ENCODE results near the gene GLI3. TPM values are rescaled to one million over a fixed set of nuclear protein-coding genes. Genes with fewer than 3 reads are reported as not detected.

Gene GLI3
- total RNA-seq, 2 donors from 2014 or later: 9.2 to 14.7 TPM

DNA sequence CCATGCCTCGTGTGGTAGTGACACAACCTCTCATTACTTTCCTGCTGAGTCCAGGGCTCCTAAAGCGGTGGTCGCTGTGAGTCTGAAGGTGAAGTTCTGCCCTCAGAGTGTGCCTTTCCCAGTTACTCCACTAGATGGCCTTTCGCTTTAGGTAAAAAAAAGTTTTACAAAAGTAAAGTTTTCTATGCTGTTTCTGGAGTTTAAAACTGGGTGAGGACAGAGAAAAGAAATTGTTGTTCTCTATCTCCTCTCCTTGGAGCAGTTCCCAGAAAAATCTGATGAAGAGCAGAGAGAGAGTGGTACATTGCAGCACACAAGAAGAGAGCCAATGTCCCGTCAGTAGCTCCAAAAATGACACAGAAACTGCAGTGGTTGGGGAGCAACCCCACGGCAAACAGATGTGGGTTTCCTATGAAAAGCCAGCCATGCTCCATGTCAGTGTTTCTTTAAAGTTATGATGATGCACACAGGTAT is 257.1 kb downstream of the GLI3 start:
- Histone ChIP-seq H3K9me3 (no peaks in the 10 kb centered on the region), H3K4me3 (no peak overlapping the region), H3K36me3 (no peaks in the 10 kb centered on the region), H3K27me3 (replicated peaks; ENCODE audit: insufficient read depth) (peaks cover 2% of the 10 kb centered on the region), H3K4me1 (replicated peaks) (no peaks in the 10 kb centered on the region), H3K27ac (no peak overlapping the region)
- WGBS: 24% methylated on average over 6 of the region's 6 CpGs
- no peak for TF ChIP-seq POLR2AphosphoS5 (IDR thresholded peaks at IDR 0.05)
- TF ChIP-seq POLR2A (IDR thresholded peaks at IDR 0.05): no peak
- peak in 3 of 4 experiments; percentile 47 to 69 (median 58) for TF ChIP-seq CTCF (IDR thresholded peaks at IDR 0.05)
- intact Hi-C loops (cut with DNase I): loop anchor here (5.0 to 10.0 kb wide), 4 partner anchors 38 to 712 kb away; partner anchors contain the start of gene GLI3
- DNase-seq (ENCODE audit: low spot score): no peak

- Histone ChIP-seq H3K9me3 (no peaks in the 10 kb centered on the region), H3K4me1 (replicated peaks) (no peaks in the 10 kb centered on the region), H3K27ac (no peak overlapping the region), H3K36me3 (no peaks in the 10 kb centered on the region), H3K4me3 (no peak overlapping the region), H3K27me3 (replicated peaks; ENCODE audit: insufficient read depth) (peaks cover 2% of the 10 kb centered on the region)
- intact Hi-C loops (cut with DNase I): loop anchor here (5.0 kb wide), 3 partner anchors 37 to 713 kb away; partner anchors contain the start of gene GLI3
- no peak for DNase-seq (ENCODE audit: low spot score)
- 86% methylated on average over 4 of the region's 4 CpGs for WGBS
- no peak for TF ChIP-seq POLR2A (IDR thresholded peaks at IDR 0.05)
- TF ChIP-seq POLR2AphosphoS5 (IDR thresholded peaks at IDR 0.05): no peak
- TF ChIP-seq CTCF (IDR thresholded peaks at IDR 0.05): no peak
Observed at GRCh38 chr7:41978858-41979257, 258.2 kb downstream of the GLI3 start.

- 51% methylated on average over 3 of the region's 3 CpGs for WGBS
- peaks cover 0 to 1% of the 10 kb centered on the region in 2 donors for H3K36me3 ChIP-seq
- peaks cover 2% of the 10 kb centered on the region for H3K27me3 ChIP-seq (replicated peaks; ENCODE audit: insufficient read depth)
- H3K4me3 ChIP-seq: no peak overlapping the region
- intact Hi-C loops (cut with DNase I): loop anchor here (2.0 to 5.0 kb wide), 4 partner anchors 35 to 853 kb away; partner anchors contain the start of gene GLI3
- H3K9me3 ChIP-seq: no peaks in the 10 kb centered on the region
- no peak for DNase-seq (ENCODE audit: low spot score)
- H3K4me1 ChIP-seq (replicated peaks): no peaks in the 10 kb centered on the region
- H3K27ac ChIP-seq: no peak overlapping the region
- TF ChIP-seq POLR2A (IDR thresholded peaks at IDR 0.05): no peak
- TF ChIP-seq CTCF (IDR thresholded peaks at IDR 0.05): no peak
- no peak for TF ChIP-seq POLR2AphosphoS5 (IDR thresholded peaks at IDR 0.05)
Observed at GRCh38 chr7:41977661-41978060, 259.3 kb downstream of the GLI3 start.

GRCh38 chr7:41977151-41977651 is 259.8 kb downstream of the GLI3 start:
- H3K27ac ChIP-seq: no peak overlapping the region
- peaks cover 0 to 3% of the 10 kb centered on the region in 2 donors for H3K36me3 ChIP-seq
- H3K9me3 ChIP-seq: no peaks in the 10 kb centered on the region
- TF ChIP-seq CTCF (IDR thresholded peaks at IDR 0.05) (peak; percentile 58 to 66 (median 62)), POLR2AphosphoS5 (IDR thresholded peaks at IDR 0.05) (no peak), POLR2A (IDR thresholded peaks at IDR 0.05) (no peak)
- WGBS: 33% methylated on average over 9 of the region's 9 CpGs
- intact Hi-C loops (cut with DNase I): loop anchor here (2.0 to 5.0 kb wide), 4 partner anchors 35 to 854 kb away; partner anchors contain the start of gene GLI3
- peaks cover 2% of the 10 kb centered on the region for H3K27me3 ChIP-seq (replicated peaks; ENCODE audit: insufficient read depth)
- no peaks in the 10 kb centered on the region for H3K4me1 ChIP-seq (replicated peaks)
- no peak for DNase-seq (ENCODE audit: low spot score)
- H3K4me3 ChIP-seq: no peak overlapping the region

- 84% methylated on average over 2 of the region's 2 CpGs for WGBS
- H3K4me1 ChIP-seq (replicated peaks): no peaks in the 10 kb centered on the region
Observed at GRCh38 chr7:41976411-41976810, 260.6 kb downstream of the GLI3 start.

More at GRCh38 chr7:41976411-41976810, 260.6 kb downstream of the GLI3 start:
- no peak for DNase-seq (ENCODE audit: low spot score)
- no peaks in the 10 kb centered on the region for H3K27me3 ChIP-seq (replicated peaks; ENCODE audit: insufficient read depth)
- H3K4me3 ChIP-seq: no peak overlapping the region
- TF ChIP-seq CTCF (IDR thresholded peaks at IDR 0.05) (no peak), POLR2A (IDR thresholded peaks at IDR 0.05) (no peak), POLR2AphosphoS5 (IDR thresholded peaks at IDR 0.05) (no peak)
- intact Hi-C loops (cut with DNase I): loop anchor here (2.0 to 5.0 kb wide), 4 partner anchors 34 to 854 kb away; partner anchors contain the start of gene GLI3
- H3K36me3 ChIP-seq: peaks cover 0 to 3% of the 10 kb centered on the region in 2 donors
- no peaks in the 10 kb centered on the region for H3K9me3 ChIP-seq
- H3K27ac ChIP-seq: no peak overlapping the region
